Cardiac muscle cell (in vitro differentiated cells and primary cell): Measurements from ENCODE around the gene SLC6A13. TPM values are rescaled to one million over a fixed set of nuclear protein-coding genes. Genes with fewer than 3 reads are reported as not detected.

Experiments used
- DNase-seq, 2 donors: peaks; one replicate each; pipeline versions ENCODE4 v3.0.0 to v3.0.0-alpha.2; 2010 to 2017; ENCODE audit warnings: low read depth in 1 of 2, low spot score in 1 of 2
- H3K27ac ChIP-seq: fragments of 200-600 bp; sonication (generic); 2 replicates; pipeline ENCODE4 v1.5.1; 2016
- H3K27me3 ChIP-seq: fragments of 200-600 bp; sonication (generic); 2 replicates; pipeline ENCODE4 v1.6.0; 2016; ENCODE audit warnings: control low read depth
- H3K36me3 ChIP-seq: fragments of 200-600 bp; sonication (generic); 2 replicates; pipeline ENCODE4 v1.5.1; 2016; ENCODE audit warnings: control low read depth
- H3K4me1 ChIP-seq: fragments of 200-600 bp; sonication (generic); 2 replicates; pipeline ENCODE4 v1.8.1; 2017; ENCODE audit warnings: low read depth, mild to moderate bottlenecking, mixed run types
- H3K4me3 ChIP-seq: fragments of 200-600 bp; sonication (generic); 2 replicates; pipeline ENCODE4 v1.5.1; 2016; ENCODE audit warnings: mild to moderate bottlenecking
- H3K9me3 ChIP-seq: fragments of 200-600 bp; sonication (generic); 2 replicates; pipeline ENCODE4 v1.5.1; 2017; ENCODE audit warnings: low read depth, mild to moderate bottlenecking, control low read depth
- CTCF ChIP-seq: IDR thresholded peaks from 2 replicates; pipeline ENCODE4 v1.5.1; 2012; ENCODE audit warnings: low read depth, mild to moderate bottlenecking, low read length
- polyA plus RNA-seq: library from polyadenylated mRNA; unstranded; fragments of >200 nt; fragmentation: Nextera tagmentation; extraction: Ambion mirVana; gene quantifications from 2 replicates; pipeline ENCODE4 v1.2.1, GENCODE V29; 2016
- total RNA-seq: library from RNA; depleted of rRNA; stranded (reverse); fragments of >200 nt; gene quantifications from 2 replicates; pipeline ENCODE4 v1.2.3, GENCODE V29; 2016

The SLC6A13 gene
- total and polyA plus RNA-seq, 2 experiments from 2014 or later = 2.3 to 3.8 TPM

DNA sequence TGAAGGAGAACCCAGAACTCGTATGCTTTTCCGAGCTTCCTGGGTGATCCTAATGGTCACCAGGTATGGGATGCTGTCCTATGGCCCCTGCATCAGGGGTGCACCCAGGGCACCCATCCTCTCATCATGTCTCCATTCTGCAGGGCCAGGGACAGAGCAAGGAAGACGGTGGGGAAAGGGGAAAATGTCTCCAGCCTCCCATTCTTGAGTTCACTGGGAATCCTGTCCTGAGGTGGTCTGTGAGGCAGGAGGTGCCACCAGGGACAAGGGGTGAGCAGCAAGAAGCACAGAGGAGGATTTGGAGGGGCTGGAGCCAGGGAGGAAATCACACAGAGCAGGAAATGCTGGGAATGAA, 33.8 kb downstream of the SLC6A13 start:
- peaks cover 3% of the 10 kb centered on the region for H3K4me1 ChIP-seq
- no peaks in the 10 kb centered on the region for H3K36me3 ChIP-seq
- no peak for TF ChIP-seq CTCF
- H3K9me3 ChIP-seq = no peaks in the 10 kb centered on the region
- H3K4me3 ChIP-seq = no peak overlapping the region
- no peaks in the 10 kb centered on the region for H3K27me3 ChIP-seq
- H3K27ac ChIP-seq = no peak overlapping the region
- no peak for DNase-seq

- H3K4me3 ChIP-seq = no peak overlapping the region
- no peak for DNase-seq
Observed at GRCh38 chr12:227923-228845, 34.5 kb downstream of the SLC6A13 start.

DNA sequence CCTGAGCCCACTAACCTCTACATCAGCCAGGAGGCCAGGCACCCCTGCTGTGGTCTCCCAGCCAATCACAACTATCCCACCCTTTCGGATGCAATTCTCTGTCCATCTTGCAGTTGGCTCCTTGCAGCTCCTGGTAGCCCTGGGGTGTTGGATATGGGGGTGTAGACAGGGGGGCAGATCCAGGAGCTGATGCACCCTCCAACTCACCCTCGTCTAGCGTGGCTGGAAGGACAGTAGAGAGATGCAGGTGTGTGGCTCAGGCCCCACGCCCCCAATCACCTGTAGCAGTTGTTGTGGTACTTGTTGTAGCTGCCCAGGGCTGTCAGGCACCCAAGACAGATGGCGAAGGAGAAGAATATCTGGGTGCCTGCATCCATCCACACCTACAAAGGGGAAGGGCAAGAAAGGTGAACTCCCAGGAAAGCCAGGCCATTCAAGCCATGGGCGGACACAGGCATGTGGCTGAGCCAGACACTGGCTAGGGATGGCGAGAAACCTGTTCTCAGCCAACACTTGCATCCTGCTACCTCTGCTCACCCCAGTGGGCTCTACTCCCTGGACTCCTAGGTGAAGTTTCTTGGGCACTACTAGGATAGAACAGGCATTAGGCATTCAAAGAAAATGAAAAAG, 35.2 kb downstream of the SLC6A13 start:
- Histone ChIP-seq H3K4me3 (no peak overlapping the region), H3K36me3 (no peaks in the 10 kb centered on the region), H3K4me1 (no peaks in the 10 kb centered on the region), H3K27ac (no peak overlapping the region), H3K27me3 (no peaks in the 10 kb centered on the region), H3K9me3 (no peaks in the 10 kb centered on the region)
- TF ChIP-seq CTCF = no peak
- no peak for DNase-seq

More at GRCh38 chr12:227923-228845, 34.5 kb downstream of the SLC6A13 start:
- Histone ChIP-seq H3K4me1 (peaks cover 3% of the 10 kb centered on the region), H3K36me3 (no peaks in the 10 kb centered on the region), H3K27ac (no peak overlapping the region), H3K27me3 (no peaks in the 10 kb centered on the region), H3K9me3 (no peaks in the 10 kb centered on the region)
- TF ChIP-seq CTCF = no peak

DNA sequence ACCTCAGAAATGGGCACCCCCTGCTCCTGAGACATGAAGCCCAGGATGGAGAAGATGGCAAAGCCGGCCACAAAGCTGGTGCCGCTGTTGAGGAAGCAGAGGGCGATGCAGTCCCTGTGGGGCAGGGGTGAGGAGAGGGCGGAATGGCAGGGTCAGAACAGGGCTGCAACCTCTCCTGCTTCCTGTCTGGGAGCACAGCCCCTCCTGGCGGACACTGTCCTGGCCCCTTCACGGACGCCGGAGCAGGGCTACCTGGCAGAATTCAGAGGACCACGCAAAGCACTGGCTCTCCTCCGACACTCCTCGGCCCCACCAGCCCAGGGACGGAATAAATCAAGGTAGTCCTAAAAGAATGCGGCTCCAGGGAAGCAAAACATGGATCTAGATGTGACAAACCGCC, 36.2 kb downstream of the SLC6A13 start:
- no peaks in the 10 kb centered on the region for H3K27me3 ChIP-seq
- H3K36me3 ChIP-seq = no peaks in the 10 kb centered on the region
- no peaks in the 10 kb centered on the region for H3K4me1 ChIP-seq
- no peak overlapping the region for H3K4me3 ChIP-seq
- no peak overlapping the region for H3K27ac ChIP-seq
- TF ChIP-seq CTCF = no peak
- H3K9me3 ChIP-seq = no peaks in the 10 kb centered on the region
- DNase-seq = no peak

- DNase-seq = no peak
- H3K4me3 ChIP-seq = no peak overlapping the region
- H3K36me3 ChIP-seq = no peaks in the 10 kb centered on the region
- H3K9me3 ChIP-seq = no peaks in the 10 kb centered on the region
- peaks cover 6% of the 10 kb centered on the region for H3K4me1 ChIP-seq
- no peak for TF ChIP-seq CTCF
- H3K27ac ChIP-seq = no peak overlapping the region
- no peaks in the 10 kb centered on the region for H3K27me3 ChIP-seq
Observed at GRCh38 chr12:225012-225411, 37.6 kb downstream of the SLC6A13 start.
